Adrenal gland (tissue), 5 donors: ENCODE data around the gene HCAR3.

ENCODE experiments used
- CTCF ChIP-seq, 6 experiments: fragments of 450-650 bp in 4 of 6; fragments of 200-600 bp in 2 of 6; sonication (generic) in 1 of 6; IDR thresholded peaks; 1 replicate in 5 of 6; 2 replicates in 1 of 6; pipeline versions ENCODE4 v1.5.1 to v1.8.0; 2016 to 2021; ENCODE audit warnings: antibody characterized with exemption in 6 of 6, mild to moderate bottlenecking in 2 of 6, moderate library complexity in 1 of 6
- POLR2A ChIP-seq, 2 donors: fragments of 450-650 bp; IDR thresholded peaks; one replicate each; pipeline ENCODE4 v1.6.1; 2017; ENCODE audit warnings: antibody characterized with exemption in 2 of 2, mild to moderate bottlenecking in 2 of 2, moderate library complexity in 1 of 2
- donor health status: DM: no; HTN: no; CAD: no.

GRCh38 chr12:122672515-122672914, 44.1 kb downstream of the HCAR3 start:
- TF ChIP-seq CTCF (IDR thresholded peaks at IDR 0.05): no peak
- TF ChIP-seq POLR2A (IDR thresholded peaks at IDR 0.05): no peak
